ENCODE measurements around the gene TMEM120B. TPM values are rescaled to one million over a fixed set of nuclear protein-coding genes. Genes with fewer than 3 reads are reported as not detected.

Gene TMEM120B
- total and polyA plus RNA-seq, 7 donors: 11.0 to 29.7 (median 12.7) TPM

DNA sequence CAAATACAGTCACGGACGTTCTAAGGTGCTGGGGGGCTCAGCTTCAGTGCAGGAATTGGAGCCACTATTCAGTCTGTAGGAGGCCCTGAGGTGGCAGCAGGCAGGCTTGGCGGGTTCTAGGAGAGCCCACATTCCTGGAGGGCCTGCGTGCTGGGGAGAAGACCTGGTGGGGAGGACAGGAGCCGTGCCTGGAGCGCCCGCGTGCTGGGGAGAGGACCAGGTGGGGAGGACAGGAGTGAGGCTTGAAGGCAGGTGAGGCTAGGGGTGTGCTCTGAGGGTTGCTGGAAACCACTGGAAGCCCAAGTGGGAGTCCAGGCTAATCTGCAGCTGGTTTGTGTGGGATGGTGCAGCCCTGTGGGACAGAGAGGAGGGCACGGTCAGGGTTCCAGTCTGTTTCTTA is 57.8 kb downstream of the TMEM120B start:
- DNase-seq (no peak), ATAC-seq (no peak)
- intact Hi-C loops (cut with DNase I): loop anchor here in 1 of 2 donors (2.0 kb wide), 1 partner anchor 72 kb away; no protein-coding TSS in a partner anchor
- WGBS, 3 donors: 58 to 65% (median 64%) methylated on average over 9 of the region's 9 CpGs
- Histone ChIP-seq H3K4me3 (no peak overlapping the region), H3K27ac (no peak overlapping the region), H3K27me3 (ENCODE audit: insufficient read depth in 3 of 3, low read length in 2 of 3) (no peaks in the 10 kb centered on the region), H3K36me3 (ENCODE audit: insufficient read depth in 1 of 2, low read depth in 1 of 2) (peaks cover 0 to 4% of the 10 kb centered on the region in 2 donors), H3K4me1 (peaks cover 36% of the 10 kb centered on the region), H3K9me3 (no peaks in the 10 kb centered on the region)
- TF ChIP-seq, protein P1, sequence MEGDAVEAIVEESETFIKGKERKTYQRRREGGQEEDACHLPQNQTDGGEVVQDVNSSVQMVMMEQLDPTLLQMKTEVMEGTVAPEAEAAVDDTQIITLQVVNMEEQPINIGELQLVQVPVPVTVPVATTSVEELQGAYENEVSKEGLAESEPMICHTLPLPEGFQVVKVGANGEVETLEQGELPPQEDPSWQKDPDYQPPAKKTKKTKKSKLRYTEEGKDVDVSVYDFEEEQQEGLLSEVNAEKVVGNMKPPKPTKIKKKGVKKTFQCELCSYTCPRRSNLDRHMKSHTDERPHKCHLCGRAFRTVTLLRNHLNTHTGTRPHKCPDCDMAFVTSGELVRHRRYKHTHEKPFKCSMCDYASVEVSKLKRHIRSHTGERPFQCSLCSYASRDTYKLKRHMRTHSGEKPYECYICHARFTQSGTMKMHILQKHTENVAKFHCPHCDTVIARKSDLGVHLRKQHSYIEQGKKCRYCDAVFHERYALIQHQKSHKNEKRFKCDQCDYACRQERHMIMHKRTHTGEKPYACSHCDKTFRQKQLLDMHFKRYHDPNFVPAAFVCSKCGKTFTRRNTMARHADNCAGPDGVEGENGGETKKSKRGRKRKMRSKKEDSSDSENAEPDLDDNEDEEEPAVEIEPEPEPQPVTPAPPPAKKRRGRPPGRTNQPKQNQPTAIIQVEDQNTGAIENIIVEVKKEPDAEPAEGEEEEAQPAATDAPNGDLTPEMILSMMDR (IDR thresholded peaks at IDR 0.05): no peak

DNA sequence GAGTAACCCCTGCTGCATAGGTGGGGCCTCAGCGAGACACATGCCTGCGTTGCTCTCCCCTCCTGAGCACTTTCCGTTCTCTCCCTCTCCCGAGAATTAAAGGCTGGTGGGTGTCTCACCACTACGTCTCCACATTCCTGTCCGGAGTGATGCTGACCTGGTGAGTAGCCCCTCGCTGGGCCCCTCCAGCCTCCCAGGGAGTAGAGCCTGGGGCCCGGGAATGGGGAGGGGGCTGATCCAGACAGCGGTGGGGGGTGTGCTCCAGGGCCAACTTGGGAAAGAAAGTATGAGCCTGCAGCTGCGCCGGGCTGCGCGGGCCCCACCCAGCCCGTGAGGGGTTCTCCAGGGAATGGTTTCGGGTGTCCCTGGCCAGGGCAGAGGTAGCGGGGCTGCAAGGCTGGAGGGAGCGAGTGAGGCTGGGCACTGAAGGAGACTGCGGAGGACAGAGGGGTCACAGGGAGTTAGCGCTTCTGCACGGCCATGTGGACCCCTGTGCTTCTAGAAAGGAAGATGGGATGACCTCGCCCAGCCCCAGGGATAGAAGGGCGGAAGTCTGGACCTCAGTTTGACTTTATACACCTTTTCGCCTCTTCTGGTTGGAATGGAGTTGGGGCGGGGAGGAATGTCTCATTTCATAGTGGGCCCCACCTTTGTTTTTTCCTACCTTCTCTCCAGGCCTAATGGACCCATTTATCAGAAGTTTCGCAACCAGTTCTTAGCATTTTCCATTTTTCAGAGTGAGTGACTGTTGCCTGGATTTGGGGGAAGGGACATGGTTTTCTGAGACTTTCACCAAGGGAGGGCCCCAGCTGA is 58.5 kb downstream of the TMEM120B start:
- no peaks in the 10 kb centered on the region for H3K27me3 ChIP-seq (ENCODE audit: insufficient read depth in 3 of 3, low read length in 2 of 3)
- no peak for ATAC-seq
- no peak overlapping the region for H3K4me3 ChIP-seq
- H3K4me1 ChIP-seq: peaks cover 34% of the 10 kb centered on the region
- TF ChIP-seq, protein P1 (IDR thresholded peaks at IDR 0.05): no peak
- peaks cover 0 to 9% of the 10 kb centered on the region in 2 donors for H3K36me3 ChIP-seq (ENCODE audit: insufficient read depth in 1 of 2, low read depth in 1 of 2)
- no peak overlapping the region for H3K27ac ChIP-seq
- no peak for DNase-seq
- 76 to 86% (median 85%) methylated on average over 25 of the region's 25 CpGs for WGBS, 3 donors
- intact Hi-C loops (cut with DNase I): loop anchor here in 1 of 2 donors (2.0 kb wide), 1 partner anchor 72 kb away; no protein-coding TSS in a partner anchor
- H3K9me3 ChIP-seq: no peaks in the 10 kb centered on the region

DNA sequence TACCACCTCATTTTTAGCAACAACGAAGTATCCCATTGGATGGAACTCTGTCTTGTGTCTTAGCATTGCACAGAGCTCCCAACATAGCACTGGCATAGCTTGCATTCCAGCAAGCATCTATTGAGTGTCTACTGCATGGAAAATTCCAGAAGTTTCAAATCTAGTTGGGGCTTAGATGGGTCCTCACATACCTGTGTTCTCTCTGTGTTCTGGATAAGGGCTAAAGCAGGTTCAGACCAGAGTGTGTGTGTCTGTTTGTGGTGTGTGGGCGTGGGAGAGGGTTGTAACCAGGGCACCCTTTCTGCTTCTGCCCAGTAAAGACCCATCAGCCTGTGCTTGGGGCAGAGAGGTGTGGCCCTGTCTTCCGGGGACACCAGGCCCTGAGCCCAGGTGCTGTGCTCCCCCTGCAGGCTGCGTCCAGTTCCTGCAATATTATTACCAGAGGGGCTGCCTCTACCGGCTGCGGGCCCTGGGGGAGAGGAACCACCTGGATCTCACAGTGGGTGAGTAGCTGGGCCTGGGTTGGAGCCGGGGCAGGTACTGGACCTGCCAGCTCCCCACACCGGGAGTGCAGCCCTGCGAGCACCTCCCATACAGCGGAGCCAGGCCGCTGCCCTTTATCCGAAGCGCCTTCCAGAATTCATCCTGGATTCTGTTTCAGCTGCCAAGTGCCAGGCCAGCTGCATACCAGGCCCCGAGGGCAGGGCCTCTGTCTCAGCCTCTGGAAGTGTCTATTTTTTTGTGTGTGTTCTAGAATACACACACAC is 60.6 kb downstream of the TMEM120B start:
- peaks cover 18% of the 10 kb centered on the region for H3K4me1 ChIP-seq
- WGBS, 3 donors: 20 to 26% (median 23%) methylated on average over 14 of the region's 14 CpGs

DNA sequence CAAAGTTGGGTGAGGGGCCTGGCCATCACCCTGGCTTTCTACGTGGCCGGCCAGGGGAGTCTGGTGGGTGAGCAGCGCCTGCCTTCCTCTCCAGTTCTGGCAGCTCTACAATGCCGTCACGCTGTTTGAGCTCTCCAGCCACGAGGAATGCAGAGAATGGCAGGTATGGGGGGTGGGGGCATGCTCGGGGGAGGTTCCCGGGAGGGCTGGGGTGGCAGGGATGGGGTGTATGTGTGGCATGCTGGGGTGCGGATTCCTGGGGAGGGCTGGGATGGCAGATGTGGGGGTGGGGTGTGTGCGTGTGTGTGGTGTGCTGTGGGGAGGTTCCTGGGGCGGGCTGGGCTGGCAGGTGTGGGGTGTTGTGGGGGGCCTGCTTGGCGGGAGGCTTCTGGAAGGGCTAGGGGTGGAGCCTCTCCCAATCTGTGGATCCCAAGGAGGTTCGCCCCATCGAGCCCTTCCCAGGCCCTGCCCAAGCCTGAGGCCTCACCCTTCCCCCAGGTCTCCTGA is 62.5 kb downstream of the TMEM120B start:
- Histone ChIP-seq H3K9me3 (no peaks in the 10 kb centered on the region), H3K36me3 (ENCODE audit: insufficient read depth in 1 of 2, low read depth in 1 of 2) (peaks cover 0 to 34% of the 10 kb centered on the region in 2 donors), H3K4me1 (peaks cover 16% of the 10 kb centered on the region), H3K27ac (no peak overlapping the region), H3K4me3 (no peak overlapping the region), H3K27me3 (ENCODE audit: insufficient read depth in 3 of 3, low read length in 2 of 3) (no peaks in the 10 kb centered on the region)
- intact Hi-C loops (cut with DNase I): loop anchor here (5.0 kb wide), 1 partner anchor 37 kb away; no protein-coding TSS in a partner anchor
- 75 to 84% (median 83%) methylated on average over 13 to 14 of the region's 14 CpGs for WGBS, 3 donors
- TF ChIP-seq, protein P1 (IDR thresholded peaks at IDR 0.05): no peak
- ATAC-seq: no peak
- DNase-seq: no peak

More for the DNA sequence above, 60.6 kb downstream of the TMEM120B start:
- H3K27me3 ChIP-seq (ENCODE audit: insufficient read depth in 3 of 3, low read length in 2 of 3): no peaks in the 10 kb centered on the region
- peak; percentile 78 to 91 (median 87) for ATAC-seq
- DNase-seq: peak; percentile 71 to 87
- peak overlapping the region; percentile 37 for H3K27ac ChIP-seq
- no peak overlapping the region for H3K4me3 ChIP-seq
- no peaks in the 10 kb centered on the region for H3K9me3 ChIP-seq
- TF ChIP-seq, protein P1 (IDR thresholded peaks at IDR 0.05): peak; percentile 87
- intact Hi-C loops (cut with DNase I): loop anchor here in 1 of 2 donors (2.0 kb wide), 1 partner anchor 76 kb away; no protein-coding TSS in a partner anchor
- H3K36me3 ChIP-seq (ENCODE audit: insufficient read depth in 1 of 2, low read depth in 1 of 2): peaks cover 0 to 19% of the 10 kb centered on the region in 2 donors
